Keratinocyte (primary cell): Measurements from ENCODE around the gene TMPRSS13. TPM values are rescaled to one million over a fixed set of nuclear protein-coding genes. Genes with fewer than 3 reads are reported as not detected.

Source experiments
- DNase-seq: peaks from one replicate; pipeline ENCODE4 v3.0.0-alpha.2; 2011; ENCODE audit warnings: low read depth, missing footprints, low spot score
- FAIRE-seq: peaks from 2 replicates; lab custom pipeline; 2011; peaks lifted over from hg19 to GRCh38; lab: Jason Lieb, UNC
- H2AFZ ChIP-seq: 2 replicates; pipeline ENCODE4 v1.6.0; 2012; ENCODE audit warnings: low read length, control low read depth, inconsistent platforms; ENCODE audit not compliant: control insufficient read depth
- H3K27ac ChIP-seq: 2 replicates; pipeline ENCODE4 v1.5.1; 2011; ENCODE audit warnings: low read length; ENCODE audit not compliant: control insufficient read depth, insufficient read depth
- H3K27me3 ChIP-seq: 3 replicates; pipeline ENCODE4 v1.6.0; 2011; ENCODE audit warnings: low read length; ENCODE audit not compliant: control insufficient read depth, insufficient read depth; ENCODE audit errors: extremely low read depth
- H3K36me3 ChIP-seq, 2 experiments: 2 replicates in 1 of 2; 3 replicates in 1 of 2; pipeline ENCODE4 v1.5.1; 2011; ENCODE audit warnings: low read length in 2 of 2, mild to moderate bottlenecking in 1 of 2; ENCODE audit not compliant: control insufficient read depth in 2 of 2, insufficient read depth in 2 of 2; ENCODE audit errors: extremely low read depth in 1 of 2
- H3K4me1 ChIP-seq: 3 replicates; pipeline ENCODE4 v1.5.1; 2011; ENCODE audit warnings: low read length; ENCODE audit not compliant: control insufficient read depth, insufficient read depth; ENCODE audit errors: extremely low read depth
- H3K4me2 ChIP-seq: 3 replicates; pipeline ENCODE4 v1.6.0; 2011; ENCODE audit warnings: low read depth, low read length; ENCODE audit not compliant: control insufficient read depth, insufficient read depth; ENCODE audit errors: extremely low read depth
- H3K4me3 ChIP-seq, 3 experiments: fragments of 200-600 bp in 1 of 3; sonication (generic) in 1 of 3; 2 replicates in 2 of 3; 3 replicates in 1 of 3; pipeline ENCODE4 v1.5.1; 2011 to 2016; ENCODE audit warnings: low read length in 3 of 3, mild to moderate bottlenecking in 3 of 3, control low read depth in 2 of 3, inconsistent platforms in 1 of 3, low read depth in 1 of 3, mixed read lengths in 1 of 3, mixed run types in 1 of 3, moderate library complexity in 1 of 3; ENCODE audit not compliant: control insufficient read depth in 2 of 3, insufficient read depth in 2 of 3; ENCODE audit errors: extremely low read depth in 1 of 3
- H3K79me2 ChIP-seq: 2 replicates; pipeline ENCODE4 v1.6.0; 2012; ENCODE audit warnings: low read length; ENCODE audit not compliant: control insufficient read depth, insufficient read depth
- H3K9ac ChIP-seq: 3 replicates; pipeline ENCODE4 v1.6.0; 2011; ENCODE audit warnings: low read length; ENCODE audit not compliant: control insufficient read depth, insufficient read depth; ENCODE audit errors: extremely low read depth
- H3K9me1 ChIP-seq: 3 replicates; pipeline ENCODE4 v1.6.0; 2011; ENCODE audit warnings: low read length; ENCODE audit not compliant: control insufficient read depth, insufficient read depth; ENCODE audit errors: extremely low read depth
- H3K9me3 ChIP-seq: 2 replicates; pipeline ENCODE4 v1.5.1; 2012; ENCODE audit warnings: low read depth, low read length; ENCODE audit not compliant: control insufficient read depth
- H4K20me1 ChIP-seq: 3 replicates; pipeline ENCODE4 v1.6.0; 2011; ENCODE audit warnings: low read length; ENCODE audit not compliant: control insufficient read depth, insufficient read depth; ENCODE audit errors: extremely low read depth
- CTCF ChIP-seq, 3 experiments: IDR thresholded peaks in 1 of 3; conservative IDR thresholded peaks in 1 of 3; optimal IDR thresholded peaks in 1 of 3; 2 replicates in 2 of 3; 3 replicates in 1 of 3; pipeline versions ENCODE3 to v1.5.1; 2011; ENCODE audit warnings: low read length in 3 of 3, mild to moderate bottlenecking in 3 of 3, moderate library complexity in 2 of 3, control low read depth in 1 of 3, inconsistent platforms in 1 of 3; ENCODE audit not compliant: insufficient read depth in 2 of 3; ENCODE audit errors: extremely low read depth in 1 of 3
- EZH2 ChIP-seq: IDR thresholded peaks from one replicate; pipeline ENCODE4 v1.6.1; 2012; ENCODE audit warnings: inconsistent platforms, mild to moderate bottlenecking, low read length, moderate library complexity
- dilution Hi-C: fragments of 300-500 bp; cut with MboI; formaldehyde crosslinking; loops from one replicate; pipeline ENCODE4 v1.7.0; 2020; ENCODE audit warnings: low sequenced_read_pairs; ENCODE audit not compliant: extremely low pct_ligation_motif_present
- polyA plus RNA-seq, 5 experiments: library from polyadenylated mRNA; depleted of rRNA in 3 of 5; stranded (reverse) in 3 of 5; stranded (forward) in 1 of 5; unstranded in 1 of 5; fragments of >200 nt; gene quantifications; 1 replicate in 1 of 5; 2 replicates in 3 of 5; 3 replicates in 1 of 5; pipeline versions ENCODE4 v1.2.1 to v1.2.3, GENCODE V29; 2011 to 2012; ENCODE audit warnings: missing spikeins in 2 of 5, low read depth in 1 of 5, low replicate concordance in 1 of 5

Gene TMPRSS13
- polyA plus RNA-seq, 1 donor (not counting 4 experiments of a cell fraction or from before 2014, with no cell fraction given): 1.8 TPM

DNA sequence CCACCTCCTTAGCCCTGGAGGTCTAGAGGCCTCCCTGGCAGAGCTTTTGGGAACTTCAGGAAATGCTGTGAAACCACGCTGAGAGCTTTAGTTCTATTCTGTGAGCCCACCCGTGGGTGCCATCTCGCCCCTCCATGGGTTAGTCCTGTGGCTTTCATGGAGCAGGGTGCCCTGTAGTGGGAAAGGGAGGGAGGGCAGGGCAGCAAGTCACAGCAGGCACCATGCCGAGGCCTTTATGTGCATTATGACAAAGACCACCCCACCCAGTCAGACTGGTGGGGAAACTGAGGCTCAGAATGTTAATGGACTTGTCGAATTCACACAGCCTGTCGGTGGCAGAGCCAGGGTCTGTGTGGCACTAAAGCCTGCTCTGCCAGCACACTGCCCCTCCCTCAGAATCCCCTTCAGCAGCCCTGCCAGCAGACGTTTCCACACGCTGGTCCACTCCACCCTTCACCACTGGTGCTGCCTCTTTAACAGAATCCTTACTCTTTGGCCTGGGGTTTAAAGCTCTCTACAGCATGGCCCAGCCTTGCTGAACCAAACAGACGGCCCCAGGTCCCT lies 13.4 kb downstream of the TMPRSS13 start:
- Histone ChIP-seq H3K4me1 (no peaks in the 10 kb centered on the region), H3K9me1 (no peaks in the 10 kb centered on the region), H3K36me3 (no peaks in the 10 kb centered on the region), H3K27ac (no peak overlapping the region), H3K79me2 (no peaks in the 10 kb centered on the region), H2AFZ (no peak overlapping the region), H4K20me1 (no peaks in the 10 kb centered on the region), H3K9ac (no peak overlapping the region), H3K4me3 (no peak overlapping the region), H3K27me3 (peaks cover 14% of the 10 kb centered on the region), H3K4me2 (no peak overlapping the region), H3K9me3 (no peaks in the 10 kb centered on the region)
- FAIRE-seq: no peak
- no peak for TF ChIP-seq EZH2
- no peak for TF ChIP-seq CTCF (optimal IDR thresholded peaks at IDR 0.05 in 1 of 3, IDR thresholded peaks at IDR 0.05 in 1 of 3, conservative IDR thresholded peaks at IDR 0.05 in 1 of 3; ENCODE audit: extremely low read depth in 1 of 3, insufficient read depth in 2 of 3, low read length in 3 of 3)
- dilution Hi-C loops: no loop called here
- no peak for DNase-seq

DNA sequence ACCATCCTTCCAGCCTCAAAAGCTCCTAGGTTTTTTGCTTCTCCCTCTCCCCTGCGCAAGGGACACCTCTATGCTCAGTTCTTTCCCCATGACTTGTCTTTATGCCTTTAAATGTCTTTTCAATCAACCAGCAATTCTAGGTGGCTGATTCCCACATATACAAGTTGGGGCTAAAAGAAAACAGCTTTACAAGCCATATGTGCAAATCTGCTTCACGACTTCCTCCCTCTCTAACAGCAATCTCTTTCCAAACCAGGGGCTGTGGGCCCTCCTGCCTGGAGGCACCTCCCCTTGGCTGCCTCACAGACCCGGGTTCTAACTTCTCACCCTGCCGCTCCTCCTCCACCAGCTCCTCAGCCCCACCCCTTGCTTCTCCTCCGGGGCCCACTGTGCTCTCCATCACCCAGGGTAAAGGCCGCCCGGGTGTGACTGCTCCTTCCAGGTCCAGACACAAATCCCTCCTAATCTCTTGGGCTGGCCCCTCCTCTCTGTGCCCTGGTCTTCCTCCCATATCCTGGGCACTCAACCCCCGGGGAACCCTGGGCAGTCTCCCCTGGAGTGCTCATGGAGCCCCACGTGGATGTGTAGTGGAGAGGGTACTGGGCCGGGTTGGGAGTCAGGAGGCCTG lies 14.1 kb downstream of the TMPRSS13 start:
- no peak for TF ChIP-seq EZH2
- TF ChIP-seq CTCF (optimal IDR thresholded peaks at IDR 0.05 in 1 of 3, IDR thresholded peaks at IDR 0.05 in 1 of 3, conservative IDR thresholded peaks at IDR 0.05 in 1 of 3; ENCODE audit: extremely low read depth in 1 of 3, insufficient read depth in 2 of 3, low read length in 3 of 3): no peak
- Histone ChIP-seq H3K9ac (no peak overlapping the region), H3K4me2 (no peak overlapping the region), H3K27me3 (peaks cover 14% of the 10 kb centered on the region), H2AFZ (no peak overlapping the region), H4K20me1 (no peaks in the 10 kb centered on the region), H3K9me3 (no peaks in the 10 kb centered on the region), H3K4me1 (no peaks in the 10 kb centered on the region), H3K9me1 (no peaks in the 10 kb centered on the region), H3K36me3 (no peaks in the 10 kb centered on the region), H3K4me3 (no peak overlapping the region), H3K79me2 (no peaks in the 10 kb centered on the region), H3K27ac (no peak overlapping the region)
- dilution Hi-C loops: no loop called here
- FAIRE-seq (no peak), DNase-seq (no peak)
